ENCODE data around the gene WFIKKN1. TPM values are rescaled to one million over a fixed set of nuclear protein-coding genes. Genes with fewer than 3 reads are reported as not detected.

Gene WFIKKN1
- total and polyA plus RNA-seq, 10 donors, result 0.15 to 1.8 (median 0.94) TPM

- no peak overlapping the region for H3K4me3 ChIP-seq
- intact Hi-C loops (cut with DNase I; ENCODE audit: low total_unique reads), result no loop called here
- H3K27me3 ChIP-seq (replicated peaks in 1 of 7), result peaks cover 0 to 9% (median 0%) of the 10 kb centered on the region in 7 donors
- peaks cover 12 to 24% (median 21%) of the 10 kb centered on the region in 6 donors for H3K4me1 ChIP-seq
- WGBS, 5 donors, result 45 to 81% (median 70%) methylated on average over 17 to 38 of the region's 38 CpGs
- DNase-seq, result peak; percentile 73
- peaks cover 0 to 34% (median 0%) of the 10 kb centered on the region in 6 donors for H3K36me3 ChIP-seq
- no peaks in the 10 kb centered on the region for H3K9me3 ChIP-seq
- H3K27ac ChIP-seq, result no peak overlapping the region
- TF ChIP-seq, protein P1, sequence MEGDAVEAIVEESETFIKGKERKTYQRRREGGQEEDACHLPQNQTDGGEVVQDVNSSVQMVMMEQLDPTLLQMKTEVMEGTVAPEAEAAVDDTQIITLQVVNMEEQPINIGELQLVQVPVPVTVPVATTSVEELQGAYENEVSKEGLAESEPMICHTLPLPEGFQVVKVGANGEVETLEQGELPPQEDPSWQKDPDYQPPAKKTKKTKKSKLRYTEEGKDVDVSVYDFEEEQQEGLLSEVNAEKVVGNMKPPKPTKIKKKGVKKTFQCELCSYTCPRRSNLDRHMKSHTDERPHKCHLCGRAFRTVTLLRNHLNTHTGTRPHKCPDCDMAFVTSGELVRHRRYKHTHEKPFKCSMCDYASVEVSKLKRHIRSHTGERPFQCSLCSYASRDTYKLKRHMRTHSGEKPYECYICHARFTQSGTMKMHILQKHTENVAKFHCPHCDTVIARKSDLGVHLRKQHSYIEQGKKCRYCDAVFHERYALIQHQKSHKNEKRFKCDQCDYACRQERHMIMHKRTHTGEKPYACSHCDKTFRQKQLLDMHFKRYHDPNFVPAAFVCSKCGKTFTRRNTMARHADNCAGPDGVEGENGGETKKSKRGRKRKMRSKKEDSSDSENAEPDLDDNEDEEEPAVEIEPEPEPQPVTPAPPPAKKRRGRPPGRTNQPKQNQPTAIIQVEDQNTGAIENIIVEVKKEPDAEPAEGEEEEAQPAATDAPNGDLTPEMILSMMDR (IDR thresholded peaks at IDR 0.05 in 8 of 11, conservative IDR thresholded peaks at IDR 0.05 in 3 of 11), result no peak
- TF ChIP-seq POLR2A (IDR thresholded peaks at IDR 0.05), result no peak
- TF ChIP-seq POLR2AphosphoS5 (IDR thresholded peaks at IDR 0.05), result no peak
Measured at GRCh38 chr16:583815-584591, 46.8 kb upstream of the WFIKKN1 start.

DNA sequence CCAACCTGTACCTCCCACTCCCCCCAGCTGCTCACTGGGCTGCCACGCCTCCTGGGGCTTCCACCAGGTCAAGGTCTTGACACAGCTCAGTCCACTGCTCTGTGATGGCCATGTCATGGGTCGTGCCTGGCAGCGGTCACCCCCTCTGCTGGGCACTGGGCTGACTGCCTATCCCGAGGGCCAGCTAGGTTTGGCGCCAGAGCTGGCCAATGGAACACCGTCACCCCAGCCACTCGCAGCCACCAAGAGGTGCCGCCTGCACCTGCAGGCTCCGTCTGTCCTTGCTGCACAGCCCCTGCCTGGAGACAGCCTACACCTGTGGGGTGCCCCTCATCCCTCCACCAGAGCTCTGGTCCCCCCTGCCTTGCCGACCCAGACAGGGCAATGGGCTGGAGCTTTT lies 45.4 kb upstream of the WFIKKN1 start:
- Histone ChIP-seq H3K9me3 (no peaks in the 10 kb centered on the region), H3K4me1 (peaks cover 12 to 22% (median 19%) of the 10 kb centered on the region in 6 donors), H3K27ac (no peak overlapping the region), H3K27me3 (replicated peaks in 1 of 7) (peaks cover 0 to 9% (median 0%) of the 10 kb centered on the region in 7 donors), H3K4me3 (no peak overlapping the region), H3K36me3 (peaks cover 0 to 28% (median 0%) of the 10 kb centered on the region in 6 donors)
- 35 to 48% (median 38%) methylated on average over 5 to 10 of the region's 10 CpGs for WGBS, 5 donors
- intact Hi-C loops (cut with DNase I; ENCODE audit: low total_unique reads), result loop anchor here (5.0 kb wide), 1 partner anchor 57 kb away; the partner anchor contains the start of gene MCRIP2
- TF ChIP-seq POLR2AphosphoS5 (IDR thresholded peaks at IDR 0.05) (peak; percentile 27 to 76 (median 53)), POLR2A (IDR thresholded peaks at IDR 0.05) (no peak)
- TF ChIP-seq, protein P1 (IDR thresholded peaks at IDR 0.05 in 8 of 11, conservative IDR thresholded peaks at IDR 0.05 in 3 of 11), result no peak
- peak; percentile 78 for DNase-seq

DNA sequence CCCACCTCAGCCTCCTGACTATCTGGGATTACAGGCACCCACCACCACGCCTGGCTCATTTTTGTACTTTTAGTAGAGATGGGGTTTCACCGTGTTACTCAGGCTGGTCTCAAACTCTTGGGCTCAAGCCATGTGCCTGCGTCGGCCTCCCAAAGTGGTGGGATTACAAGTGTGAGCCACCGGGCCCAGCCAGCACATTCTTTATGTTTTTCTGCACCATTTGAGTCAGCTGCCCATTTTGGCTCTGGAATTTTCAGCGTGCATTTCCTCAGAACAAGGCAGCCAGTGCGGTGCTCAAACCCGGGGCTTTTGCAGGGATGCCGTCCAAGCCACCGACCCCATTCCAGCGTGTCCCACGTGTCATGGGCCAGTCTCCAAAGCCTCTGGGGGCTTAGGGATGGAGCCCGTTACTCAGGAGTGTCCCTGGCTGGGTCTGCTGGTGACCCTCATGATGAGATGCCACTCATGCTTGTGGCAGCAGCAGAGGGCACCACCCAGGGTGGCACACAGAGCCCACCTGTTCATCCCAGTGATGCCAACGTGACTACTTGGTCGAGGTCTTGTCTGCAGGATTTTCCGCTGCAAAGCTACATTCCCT lies 44.6 kb upstream of the WFIKKN1 start:
- peaks cover 0 to 20% (median 0%) of the 10 kb centered on the region in 6 donors for H3K36me3 ChIP-seq
- no peaks in the 10 kb centered on the region for H3K9me3 ChIP-seq
- no peak overlapping the region for H3K4me3 ChIP-seq
- no peak for DNase-seq
- peaks cover 17 to 30% (median 27%) of the 10 kb centered on the region in 6 donors for H3K4me1 ChIP-seq
- intact Hi-C loops (cut with DNase I; ENCODE audit: low total_unique reads), result loop anchor here (5.0 kb wide), 1 partner anchor 56 kb away; the partner anchor contains the start of gene MCRIP2
- 56 to 72% (median 68%) methylated on average over 15 to 16 of the region's 16 CpGs for WGBS, 5 donors
- H3K27ac ChIP-seq, result no peak overlapping the region
- TF ChIP-seq, protein P1 (IDR thresholded peaks at IDR 0.05 in 8 of 11, conservative IDR thresholded peaks at IDR 0.05 in 3 of 11), result no peak
- TF ChIP-seq POLR2A (IDR thresholded peaks at IDR 0.05) (no peak), POLR2AphosphoS5 (IDR thresholded peaks at IDR 0.05) (peak in 2 of 3 donors; percentile 33 to 43)
- H3K27me3 ChIP-seq (replicated peaks in 1 of 7), result peaks cover 0 to 9% (median 0%) of the 10 kb centered on the region in 7 donors

Data from spleen (tissue), 11 donors.